Activated T-helper 9 cell treated with anti-CD3 and anti-CD28 coated beads, Interleukin-2, amount 50 U/mL, for 16 hours (primary cell): ENCODE results near the gene CENPP.

ENCODE experiments used
- DNase-seq: peaks from one replicate; pipeline ENCODE4 v3.0.0-alpha.2; 2020; ENCODE audit warnings: low read depth

CENPP gene

GRCh38 chr9:92425474-92425873 lies 99.7 kb downstream of the CENPP start:
- no peak for DNase-seq

- no peak for DNase-seq
Observed at GRCh38 chr9:92426501-92427145, 100.9 kb downstream of the CENPP start.

GRCh38 chr9:92429836-92430235 lies 104.1 kb downstream of the CENPP start:
- no peak for DNase-seq

- no peak for DNase-seq
Observed at GRCh38 chr9:92432350-92432749, 106.6 kb downstream of the CENPP start.

- DNase-seq = no peak
Observed at GRCh38 chr9:92432972-92433548, 107.3 kb downstream of the CENPP start.

- DNase-seq = no peak
Observed at GRCh38 chr9:92435263-92435662, 109.5 kb downstream of the CENPP start.

- no peak for DNase-seq
Observed at GRCh38 chr9:92438900-92439526, 113.3 kb downstream of the CENPP start.

- no peak for DNase-seq
Observed at GRCh38 chr9:92439921-92440750, 114.4 kb downstream of the CENPP start.

DNA sequence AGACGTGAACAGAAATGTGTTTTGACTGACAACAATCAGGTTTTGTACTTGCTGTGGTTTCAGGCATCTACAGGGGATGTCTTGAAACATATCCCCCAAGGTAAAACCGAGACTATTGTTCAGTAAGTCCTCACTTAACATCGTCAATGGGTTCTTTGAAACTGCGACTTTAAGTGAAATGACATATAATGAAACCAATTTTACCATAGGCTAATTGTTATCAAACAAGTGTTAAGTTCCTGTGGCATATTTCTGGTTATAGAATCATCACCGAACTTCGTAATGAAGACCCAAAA lies 114.9 kb downstream of the CENPP start:
- DNase-seq = no peak

DNA sequence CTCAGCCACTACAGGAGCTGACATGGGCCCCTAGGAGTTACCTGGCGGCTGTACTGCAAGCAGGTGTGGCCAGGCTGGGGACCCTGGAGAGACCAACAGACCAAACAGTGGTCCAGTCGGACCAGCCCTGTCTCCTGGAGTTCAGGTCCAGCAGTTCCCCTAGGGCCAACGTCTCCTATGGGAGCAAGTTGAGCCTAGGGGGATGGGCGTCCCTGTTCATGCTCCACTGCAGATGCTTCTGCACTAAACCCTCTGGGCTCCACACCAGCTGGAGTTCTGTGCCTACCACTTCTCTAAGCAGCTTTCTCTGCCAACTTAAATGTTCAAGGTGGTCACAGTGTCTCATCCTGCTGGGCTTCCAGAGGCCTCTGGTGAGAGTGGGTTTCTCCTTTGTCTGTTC lies 119.1 kb downstream of the CENPP start:
- DNase-seq = no peak

DNA sequence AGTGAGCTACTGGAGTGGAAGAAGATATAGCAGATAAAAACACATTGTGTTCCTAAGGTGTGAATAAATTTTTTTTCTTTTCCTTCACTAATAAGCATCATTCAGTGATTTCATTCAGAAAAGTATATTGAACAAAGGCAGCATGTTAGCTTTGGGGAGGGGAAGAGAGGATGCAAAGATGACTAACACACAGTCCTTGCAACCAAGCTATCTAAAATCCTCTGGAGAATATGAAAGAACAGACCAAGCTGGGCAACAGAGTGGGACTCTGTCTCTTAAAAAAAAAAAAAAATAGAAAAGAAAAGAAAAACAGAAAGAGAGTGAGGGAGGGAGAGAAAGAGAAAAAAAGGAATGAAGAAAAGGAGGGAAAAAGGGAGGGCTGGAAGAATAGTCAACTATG lies 120.8 kb downstream of the CENPP start:
- DNase-seq = no peak

DNA sequence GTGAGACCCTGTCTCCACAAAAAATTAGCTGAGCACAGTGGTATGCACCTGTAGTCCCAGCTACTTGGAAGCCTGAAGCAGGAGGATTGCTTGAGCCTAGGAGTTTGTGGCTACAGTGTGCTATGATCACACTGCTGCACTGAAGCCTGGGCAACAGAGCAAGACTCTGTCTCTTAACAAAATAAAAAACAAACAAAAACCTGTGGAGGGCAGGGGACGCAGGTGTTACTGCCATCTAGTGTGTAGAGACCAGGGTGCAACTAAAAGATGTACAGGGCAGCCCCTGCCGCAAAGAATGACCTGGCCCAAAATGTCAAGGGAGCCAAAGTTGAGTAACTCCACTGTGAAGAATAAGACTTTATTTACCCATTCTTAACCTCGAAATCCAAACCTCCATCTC lies 129.5 kb downstream of the CENPP start:
- no peak for DNase-seq

GRCh38 chr9:92457576-92457975 lies 131.8 kb downstream of the CENPP start:
- no peak for DNase-seq

DNA sequence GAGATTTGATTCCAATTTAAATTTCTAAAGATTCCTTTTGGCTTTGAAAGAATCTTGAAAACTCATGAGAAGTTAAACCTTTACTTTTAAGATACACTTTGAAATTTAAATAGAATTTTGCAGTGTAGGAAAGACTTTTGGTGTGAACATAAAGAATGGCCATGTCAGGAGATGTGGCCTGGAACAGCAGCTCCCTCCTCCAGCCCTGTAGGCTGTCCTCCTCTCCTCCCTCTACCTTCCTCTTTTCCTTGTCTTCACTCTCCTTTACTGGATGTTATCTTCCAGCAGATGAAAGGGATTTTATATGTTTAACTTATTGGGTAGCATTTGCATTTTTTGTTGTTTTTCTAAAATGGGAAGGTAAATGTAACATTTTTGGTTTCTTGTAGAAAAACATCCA lies 137.6 kb downstream of the CENPP start:
- no peak for DNase-seq

GRCh38 chr9:92463984-92464383 lies 138.2 kb downstream of the CENPP start:
- no peak for DNase-seq

- no peak for DNase-seq
Observed at GRCh38 chr9:92467041-92467440, 141.3 kb downstream of the CENPP start.

DNA sequence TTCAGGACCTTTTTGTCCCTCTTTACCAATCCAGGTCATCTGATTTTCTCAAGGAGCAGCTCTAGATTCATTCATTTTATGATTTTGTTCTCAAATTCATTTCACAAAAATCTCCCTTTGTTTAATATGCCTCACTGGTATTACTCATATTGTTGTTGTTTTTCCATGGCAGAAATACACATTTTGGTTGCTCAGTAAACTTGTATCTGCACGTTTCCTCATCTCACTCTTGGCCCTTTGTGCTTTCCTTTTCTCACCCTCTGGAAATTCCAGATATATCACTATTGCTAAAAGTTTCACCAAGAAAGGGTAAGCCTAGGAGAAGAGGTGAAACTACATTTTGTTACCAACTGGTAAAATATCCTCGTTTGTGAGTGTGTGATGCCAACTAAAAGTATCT lies 141.8 kb downstream of the CENPP start:
- DNase-seq = no peak

- no peak for DNase-seq
Observed at GRCh38 chr9:92468206-92468605, 142.5 kb downstream of the CENPP start.

GRCh38 chr9:92474587-92474986 lies 148.8 kb downstream of the CENPP start:
- no peak for DNase-seq

- no peak for DNase-seq
Observed at GRCh38 chr9:92476962-92477361, 151.2 kb downstream of the CENPP start.

DNA sequence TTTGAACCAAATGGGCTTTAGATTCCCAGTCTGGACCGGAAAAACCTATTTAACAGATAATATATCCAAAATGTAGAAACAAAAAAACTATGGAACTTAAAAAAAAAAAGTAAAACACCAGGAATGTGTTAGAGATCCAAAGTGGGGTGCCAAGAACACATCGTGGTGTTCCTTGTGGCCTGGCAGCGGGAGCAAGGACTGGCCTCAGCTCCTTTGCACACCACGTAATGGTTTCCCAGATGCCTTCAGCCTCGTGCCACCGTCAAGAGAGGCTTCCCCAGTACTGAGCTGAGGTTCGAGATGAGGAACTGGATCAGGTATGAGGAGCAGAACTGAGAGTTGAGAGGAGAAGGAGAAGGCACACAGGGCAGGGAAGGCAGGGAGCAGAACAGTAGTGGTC lies 153.0 kb downstream of the CENPP start:
- DNase-seq = no peak

- no peak for DNase-seq
Observed at GRCh38 chr9:92479346-92479745, 153.6 kb downstream of the CENPP start.

DNA sequence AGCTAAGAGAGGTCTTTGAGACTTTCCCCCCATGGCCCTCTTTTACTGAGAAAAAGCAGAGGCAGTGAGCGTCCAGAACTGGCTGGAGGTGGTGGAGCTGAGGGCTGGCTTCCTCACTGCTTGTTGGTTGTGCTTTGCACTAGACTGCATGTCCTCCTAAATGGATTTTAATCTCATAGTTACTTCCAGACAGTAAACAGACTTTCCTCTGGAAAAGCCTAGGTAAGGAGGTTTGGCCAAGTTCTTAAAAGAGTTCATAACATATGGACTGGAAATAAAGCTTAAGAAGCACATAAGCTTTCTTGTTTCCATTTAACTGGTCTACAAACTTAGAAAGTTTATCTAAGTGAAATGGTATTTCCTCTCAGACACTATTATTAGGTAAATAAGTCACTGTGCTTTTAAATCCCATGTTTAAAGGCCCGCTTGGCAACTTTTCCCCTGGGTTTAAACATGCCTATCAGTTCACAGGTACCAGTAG lies 154.6 kb downstream of the CENPP start:
- no peak for DNase-seq
